OCI-LY7 (cell line): ENCODE data around the gene PLA2G4C. TPM values are rescaled to one million over a fixed set of nuclear protein-coding genes. Genes with fewer than 3 reads are reported as not detected.

Experiments used
- BruUV-seq: library from RNA; stranded (reverse); fragments of 400-500 nt; replicated peaks from 2 replicates; lab custom pipeline; 2021; lab: Mats Ljungman, UMichigan
- CTCF ChIA-PET: fragments of 300-600 bp; sonication (Branson Sonifier 250); formaldehyde crosslinking; loops from one replicate; lab custom pipeline; 2022; ENCODE audit warnings: antibody characterized with exemption; ENCODE audit not compliant: unreplicated experiment; lab: Charles Lee
- POLR2A ChIA-PET: fragments of 300-600 bp; sonication (Branson Sonifier 250); formaldehyde crosslinking; loops from one replicate; lab custom pipeline; 2022; ENCODE audit warnings: antibody characterized with exemption; lab: Charles Lee
- DNase-seq: peaks from one replicate; pipeline ENCODE4 v3.0.0-alpha.2; 2015; ENCODE audit warnings: low spot score
- H2AFZ ChIP-seq: fragments of 200-600 bp; sonication (generic), shearing (Covaris generic); 2 replicates; pipeline ENCODE4 v1.6.1; 2014; ENCODE audit warnings: mild to moderate bottlenecking, antibody characterized with exemption, low read length, moderate library complexity
- H3K27ac ChIP-seq: fragments of 200-600 bp; sonication (generic); 2 replicates; pipeline ENCODE4 v1.5.1; 2014; ENCODE audit warnings: mixed run types, low read depth, mild to moderate bottlenecking, moderate library complexity, low read length, inconsistent platforms; ENCODE audit not compliant: poor library complexity, severe bottlenecking
- H3K36me3 ChIP-seq: fragments of 200-600 bp; sonication (generic); 2 replicates; pipeline ENCODE4 v1.6.1; 2014; ENCODE audit warnings: mild to moderate bottlenecking, antibody characterized with exemption, low read length, moderate library complexity, mixed read lengths; ENCODE audit not compliant: insufficient read depth
- H3K4me1 ChIP-seq: fragments of 200-600 bp; sonication (generic); 2 replicates; pipeline ENCODE4 v1.5.1; 2014; ENCODE audit warnings: mild to moderate bottlenecking, low read length; ENCODE audit not compliant: insufficient read depth, poor library complexity, severe bottlenecking
- H3K4me2 ChIP-seq: fragments of 200-600 bp; sonication (generic); 2 replicates; pipeline ENCODE4 v1.6.1; 2014; ENCODE audit warnings: mild to moderate bottlenecking, low read length
- H3K4me3 ChIP-seq: fragments of 200-600 bp; sonication (generic); 2 replicates; pipeline ENCODE4 v1.5.1; 2014; ENCODE audit warnings: mild to moderate bottlenecking, low read depth, low read length; ENCODE audit not compliant: poor library complexity, severe bottlenecking
- H3K79me2 ChIP-seq: fragments of 200-600 bp; sonication (generic); 2 replicates; pipeline ENCODE4 v1.6.1; 2016; ENCODE audit warnings: low read depth, mild to moderate bottlenecking, low read length, moderate library complexity, mixed read lengths; ENCODE audit not compliant: insufficient read depth
- H3K9me2 ChIP-seq: fragments of 200-600 bp; sonication (generic); 2 replicates; pipeline ENCODE4 v1.6.1; 2016; ENCODE audit warnings: mild to moderate bottlenecking, low read length, mixed read lengths; ENCODE audit not compliant: insufficient read depth
- H3K9me3 ChIP-seq: fragments of 200-600 bp; sonication (generic); 2 replicates; pipeline ENCODE4 v1.6.1; 2014; ENCODE audit warnings: mild to moderate bottlenecking, mixed run types, low read length, mixed read lengths
- H4K20me1 ChIP-seq: fragments of 200-600 bp; sonication (generic); 2 replicates; pipeline ENCODE4 v1.6.1; 2014; ENCODE audit warnings: mild to moderate bottlenecking, antibody characterized with exemption, low read length, moderate library complexity, mixed read lengths; ENCODE audit not compliant: insufficient read depth
- CTCF ChIP-seq: fragments of 200-600 bp; sonication (generic); conservative IDR thresholded peaks from 2 replicates; pipeline ENCODE4 v1.5.1; 2014; ENCODE audit warnings: mild to moderate bottlenecking, antibody characterized with exemption, low read length, moderate library complexity, mixed read lengths
- EZH2phosphoT487 ChIP-seq: fragments of 200-600 bp; sonication (generic); IDR thresholded peaks from 2 replicates; pipeline ENCODE4 v1.6.1; 2018; ENCODE audit warnings: low read depth, borderline replicate concordance, mild to moderate bottlenecking, mixed run types, antibody characterized with exemption, low read length, moderate library complexity, mixed read lengths
- intact Hi-C: fragments of 100-400 bp; cut with micrococcal nuclease; formaldehyde crosslinking; loops from one replicate; pipeline ENCODE4 v1.10.0; 2022; ENCODE audit not compliant: unreplicated experiment
- total RNA-seq, 2 experiments: library from RNA; depleted of rRNA in 1 of 2; stranded (reverse); fragments of >200 nt in 1 of 2; shearing (Covaris generic) in 1 of 2; gene quantifications; 2 replicates each; pipeline ENCODE4 v1.2.3, GENCODE V29; 2014 to 2022

Gene PLA2G4C
- total RNA-seq, 2 experiments from 2014 or later: 0.98 to 1.4 TPM

- Histone ChIP-seq H2AFZ (no peak overlapping the region), H3K27ac (no peak overlapping the region), H4K20me1 (no peaks in the 10 kb centered on the region), H3K4me2 (no peak overlapping the region), H3K79me2 (no peaks in the 10 kb centered on the region), H3K9me2 (no peaks in the 10 kb centered on the region), H3K4me3 (no peak overlapping the region), H3K36me3 (peaks cover 96% of the 10 kb centered on the region), H3K4me1 (peaks cover 7% of the 10 kb centered on the region), H3K9me3 (no peaks in the 10 kb centered on the region)
- POLR2A ChIA-PET: no interaction called here
- intact Hi-C loops: no loop called here
- no TSS peak for BruUV-seq
- CTCF ChIA-PET: no interaction called here
- no peak for TF ChIP-seq CTCF
- no peak for TF ChIP-seq EZH2phosphoT487
- no peak for DNase-seq
Observed at GRCh38 chr19:48148576-48148975, 38.0 kb upstream of the PLA2G4C start.

GRCh38 chr19:48147597-48148175 lies 37.1 kb upstream of the PLA2G4C start:
- Histone ChIP-seq H3K4me1 (peaks cover 4% of the 10 kb centered on the region), H3K9me3 (no peaks in the 10 kb centered on the region), H3K9me2 (no peaks in the 10 kb centered on the region), H3K4me3 (no peak overlapping the region), H3K4me2 (no peak overlapping the region), H3K79me2 (no peaks in the 10 kb centered on the region), H3K36me3 (peaks cover 99% of the 10 kb centered on the region), H3K27ac (no peak overlapping the region), H4K20me1 (no peaks in the 10 kb centered on the region), H2AFZ (no peak overlapping the region)
- ChIA-PET CTCF (no interaction called here), POLR2A (no interaction called here)
- DNase-seq: no peak
- no TSS peak for BruUV-seq
- intact Hi-C loops: no loop called here
- no peak for TF ChIP-seq EZH2phosphoT487
- TF ChIP-seq CTCF: no peak

- intact Hi-C loops: no loop called here
- ChIA-PET CTCF (interaction anchor here (0.9 kb wide), 1 partner anchor 27 kb away, joined by 4 read pairs; no protein-coding TSS in a partner anchor), POLR2A (no interaction called here)
- Histone ChIP-seq H3K4me1 (no peaks in the 10 kb centered on the region), H3K4me3 (no peak overlapping the region), H3K9me3 (no peaks in the 10 kb centered on the region), H3K9me2 (no peaks in the 10 kb centered on the region), H4K20me1 (no peaks in the 10 kb centered on the region), H3K36me3 (peaks cover 94% of the 10 kb centered on the region), H3K79me2 (no peaks in the 10 kb centered on the region), H2AFZ (no peak overlapping the region), H3K27ac (no peak overlapping the region), H3K4me2 (no peak overlapping the region)
- DNase-seq: no peak
- TF ChIP-seq CTCF (no peak), EZH2phosphoT487 (no peak)
- TSS peak; percentile 52 for BruUV-seq
Observed at GRCh38 chr19:48139053-48139452, 28.4 kb upstream of the PLA2G4C start.
